B cell (primary cell): ENCODE data around the gene ASIC4.

Source experiments
- CTCF ChIP-seq: fragments of 200-600 bp; IDR thresholded peaks from one replicate; pipeline ENCODE4 v1.8.0; 2022; ENCODE audit warnings: antibody characterized with exemption, mild to moderate bottlenecking
- EZH2 ChIP-seq: IDR thresholded peaks from 2 replicates; pipeline ENCODE4 v1.6.1; 2012; ENCODE audit warnings: borderline replicate concordance, low read depth, mild to moderate bottlenecking, moderate library complexity, low read length; ENCODE audit not compliant: insufficient read depth, poor library complexity, severe bottlenecking

DNA sequence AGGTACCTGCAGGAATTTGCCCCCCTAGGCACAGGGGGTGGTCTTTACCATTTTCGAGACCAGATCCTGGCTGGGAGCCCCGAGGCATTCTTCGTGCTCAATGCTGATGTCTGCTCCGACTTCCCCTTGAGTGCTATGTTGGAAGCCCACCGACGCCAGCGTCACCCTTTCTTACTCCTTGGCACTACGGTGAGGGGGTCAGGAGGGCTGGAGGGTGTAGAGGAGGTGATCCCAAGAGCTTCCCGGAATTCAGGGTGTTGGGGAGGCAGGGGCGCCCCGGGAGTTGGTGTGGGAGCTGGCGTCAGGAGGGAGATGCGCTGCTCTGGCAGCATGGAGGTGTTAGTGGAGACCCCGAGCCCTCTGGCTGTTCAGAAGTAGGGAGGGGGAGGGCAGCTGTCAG is 12.4 kb upstream of the ASIC4 start:
- TF ChIP-seq CTCF: no peak
- TF ChIP-seq EZH2: no peak
